ENCODE results near the gene SKI. TPM values are rescaled to one million over a fixed set of nuclear protein-coding genes. Genes with fewer than 3 reads are reported as not detected.
A peak's percentile ranks its signal among the peaks of the same experiment; 100 is the strongest.

Gene SKI
- total RNA-seq, 1 donor from 2014 or later, result 110 TPM

GRCh38 chr1:2334366-2334765, 106.2 kb downstream of the SKI start:
- H3K27ac Mint-ChIP-seq, result peak overlapping the region; percentile 76
- DNase-seq (ENCODE audit: low spot score in 2 of 2, unreplicated experiment in 2 of 2), result no peak
- H3K9me3 Mint-ChIP-seq, result no peaks in the 10 kb centered on the region
- no peaks in the 10 kb centered on the region for H3K36me3 Mint-ChIP-seq
- H3K4me1 Mint-ChIP-seq, result peaks cover 50% of the 10 kb centered on the region
- no peaks in the 10 kb centered on the region for H3K27me3 Mint-ChIP-seq (ENCODE audit: low read depth)
- no peak for TF ChIP-seq CTCF (IDR thresholded peaks at IDR 0.05; ENCODE audit: unreplicated experiment)
- no peak overlapping the region for H3K4me3 Mint-ChIP-seq

- peak overlapping the region; percentile 76 for H3K27ac Mint-ChIP-seq
- no peak for DNase-seq (ENCODE audit: low spot score in 2 of 2, unreplicated experiment in 2 of 2)
- no peaks in the 10 kb centered on the region for H3K9me3 Mint-ChIP-seq
- no peak for TF ChIP-seq CTCF (IDR thresholded peaks at IDR 0.05; ENCODE audit: unreplicated experiment)
- no peaks in the 10 kb centered on the region for H3K36me3 Mint-ChIP-seq
- peaks cover 45% of the 10 kb centered on the region for H3K4me1 Mint-ChIP-seq
- no peak overlapping the region for H3K4me3 Mint-ChIP-seq
- no peaks in the 10 kb centered on the region for H3K27me3 Mint-ChIP-seq (ENCODE audit: low read depth)
Observed at GRCh38 chr1:2334883-2335534, 106.9 kb downstream of the SKI start.

- Mint-ChIP-seq H3K36me3 (no peaks in the 10 kb centered on the region), H3K4me1 (peaks cover 36% of the 10 kb centered on the region), H3K27ac (peak overlapping the region; percentile 76), H3K27me3 (ENCODE audit: low read depth) (no peaks in the 10 kb centered on the region), H3K9me3 (no peaks in the 10 kb centered on the region), H3K4me3 (no peak overlapping the region)
- no peak for TF ChIP-seq CTCF (IDR thresholded peaks at IDR 0.05; ENCODE audit: unreplicated experiment)
- DNase-seq (ENCODE audit: low spot score in 2 of 2, unreplicated experiment in 2 of 2), result no peak
Observed at GRCh38 chr1:2335721-2336455, 107.8 kb downstream of the SKI start.

- Mint-ChIP-seq H3K27ac (no peak overlapping the region), H3K4me1 (peaks cover 35% of the 10 kb centered on the region), H3K36me3 (no peaks in the 10 kb centered on the region), H3K4me3 (no peak overlapping the region), H3K9me3 (no peaks in the 10 kb centered on the region), H3K27me3 (ENCODE audit: low read depth) (no peaks in the 10 kb centered on the region)
- no peak for TF ChIP-seq CTCF (IDR thresholded peaks at IDR 0.05; ENCODE audit: unreplicated experiment)
- no peak for DNase-seq (ENCODE audit: low spot score in 2 of 2, unreplicated experiment in 2 of 2)
Observed at GRCh38 chr1:2336499-2336898, 108.4 kb downstream of the SKI start.

- Mint-ChIP-seq H3K36me3 (no peaks in the 10 kb centered on the region), H3K4me1 (peaks cover 32% of the 10 kb centered on the region), H3K4me3 (no peak overlapping the region), H3K9me3 (no peaks in the 10 kb centered on the region), H3K27me3 (ENCODE audit: low read depth) (no peaks in the 10 kb centered on the region), H3K27ac (no peak overlapping the region)
- no peak for DNase-seq (ENCODE audit: low spot score in 2 of 2, unreplicated experiment in 2 of 2)
- TF ChIP-seq CTCF (IDR thresholded peaks at IDR 0.05; ENCODE audit: unreplicated experiment), result no peak
Observed at GRCh38 chr1:2337081-2337480, 109.0 kb downstream of the SKI start.
